ENCODE measurements around the gene FDXR. TPM values are rescaled to one million over a fixed set of nuclear protein-coding genes. Genes with fewer than 3 reads are reported as not detected.

FDXR gene
- total RNA-seq, 1 donor from 2014 or later: 9.0 TPM

- Mint-ChIP-seq H3K27me3 (ENCODE audit: low read depth) (peaks cover 33% of the 10 kb centered on the region), H3K9me3 (ENCODE audit: low read depth) (no peaks in the 10 kb centered on the region), H3K4me3 (ENCODE audit: unreplicated experiment) (peak overlapping the region; percentile 45), H3K4me1 (ENCODE audit: low read depth) (peaks cover 17% of the 10 kb centered on the region), H3K27ac (ENCODE audit: unreplicated experiment) (no peak overlapping the region), H3K36me3 (ENCODE audit: low read depth) (peaks cover 6% of the 10 kb centered on the region)
- peak; percentile 84 for DNase-seq (ENCODE audit: low spot score)
- no peak for TF ChIP-seq CTCF (IDR thresholded peaks at IDR 0.05)
These were observed 11.1 kb downstream of the FDXR start for GRCh38 chr17:74861662-74862107.

- Mint-ChIP-seq H3K27me3 (ENCODE audit: low read depth) (peaks cover 37% of the 10 kb centered on the region), H3K4me3 (ENCODE audit: unreplicated experiment) (peak overlapping the region; percentile 38), H3K9me3 (ENCODE audit: low read depth) (no peaks in the 10 kb centered on the region)
These were observed 11.7 kb downstream of the FDXR start for GRCh38 chr17:74860872-74861661.

GRCh38 chr17:74860229-74860871, 12.4 kb downstream of the FDXR start:
- Mint-ChIP-seq H3K27me3 (ENCODE audit: low read depth) (peaks cover 42% of the 10 kb centered on the region), H3K9me3 (ENCODE audit: low read depth) (no peaks in the 10 kb centered on the region), H3K4me3 (ENCODE audit: unreplicated experiment) (no peak overlapping the region)

More at GRCh38 chr17:74860872-74861661, 11.7 kb downstream of the FDXR start:
- no peak for TF ChIP-seq CTCF (IDR thresholded peaks at IDR 0.05)
- Mint-ChIP-seq H3K27ac (ENCODE audit: unreplicated experiment) (no peak overlapping the region), H3K4me1 (ENCODE audit: low read depth) (peaks cover 17% of the 10 kb centered on the region), H3K36me3 (ENCODE audit: low read depth) (peaks cover 8% of the 10 kb centered on the region)
- peak; percentile 70 for DNase-seq (ENCODE audit: low spot score)

GRCh38 chr17:74859459-74860228, 13.2 kb downstream of the FDXR start, which contains the start of gene GRIN2C:
GRIN2C (minus strand) TSS chr17:74859885; CDS start chr17:74855092, 4,793 bp downstream.
- no peaks in the 10 kb centered on the region for H3K9me3 Mint-ChIP-seq (ENCODE audit: low read depth)
- no peak within 1 kb of the TSS for H3K27ac Mint-ChIP-seq (ENCODE audit: unreplicated experiment)
- peak; percentile 75 for TF ChIP-seq CTCF (IDR thresholded peaks at IDR 0.05)
- DNase-seq (ENCODE audit: low spot score): no peak
- peaks cover 9% of the 10 kb centered on the region for H3K36me3 Mint-ChIP-seq (ENCODE audit: low read depth)
- peaks cover 14% of the 10 kb centered on the region for H3K4me1 Mint-ChIP-seq (ENCODE audit: low read depth)
- H3K27me3 Mint-ChIP-seq (ENCODE audit: low read depth): peaks cover 48% of the 10 kb centered on the region
- peak within 1 kb of the TSS; percentile 38 for H3K4me3 Mint-ChIP-seq (ENCODE audit: unreplicated experiment)

More at GRCh38 chr17:74860229-74860871, 12.4 kb downstream of the FDXR start:
- DNase-seq (ENCODE audit: low spot score): peak; percentile 80
- TF ChIP-seq CTCF (IDR thresholded peaks at IDR 0.05): no peak
- peaks cover 17% of the 10 kb centered on the region for H3K4me1 Mint-ChIP-seq (ENCODE audit: low read depth)
- H3K27ac Mint-ChIP-seq (ENCODE audit: unreplicated experiment): no peak overlapping the region
- peaks cover 9% of the 10 kb centered on the region for H3K36me3 Mint-ChIP-seq (ENCODE audit: low read depth)
